WTC11 (cell line): ENCODE measurements around the gene MPST. TPM values are rescaled to one million over a fixed set of nuclear protein-coding genes. Genes with fewer than 3 reads are reported as not detected.

Source experiments
- ATAC-seq: fragments of 200-7000 bp; cut with Tn5 transposase; 2 replicates; pipeline ENCODE4 v1.10.0; 2021; ENCODE audit warnings: mild to moderate bottlenecking, moderate library complexity
- CTCF ChIA-PET: fragments of 300-600 bp; sonication (Branson Sonifier 250); formaldehyde crosslinking; loops from one replicate; lab custom pipeline; 2021; ENCODE audit warnings: antibody characterized with exemption; lab: Charles Lee
- POLR2A ChIA-PET: fragments of 350-600 bp; sonication (Branson Sonifier 250); formaldehyde crosslinking; loops from one replicate; lab custom pipeline; 2021; ENCODE audit warnings: antibody characterized with exemption; lab: Charles Lee
- DNase-seq: peaks from one replicate; pipeline ENCODE4 v3.0.0; 2021; ENCODE audit warnings: low spot score
- H3K27ac Mint-ChIP-seq: 2 replicates; pipeline ENCODE4 v1.8.0; 2021; ENCODE audit warnings: mixed read lengths
- H3K27me3 Mint-ChIP-seq: 2 replicates; pipeline ENCODE4 v1.8.0; 2021; ENCODE audit warnings: low read depth, mild to moderate bottlenecking, moderate library complexity, mixed read lengths
- H3K36me3 Mint-ChIP-seq: 2 replicates; pipeline ENCODE4 v1.8.0; 2021; ENCODE audit warnings: mixed read lengths
- H3K4me1 Mint-ChIP-seq: 2 replicates; pipeline ENCODE4 v1.8.0; 2022; ENCODE audit warnings: mixed read lengths
- H3K4me3 Mint-ChIP-seq: 2 replicates; pipeline ENCODE4 v1.8.0; 2021; ENCODE audit warnings: mild to moderate bottlenecking, moderate library complexity, mixed read lengths
- H3K9me3 Mint-ChIP-seq: 2 replicates; pipeline ENCODE4 v1.8.0; 2021; ENCODE audit warnings: mixed read lengths
- ESRRA ChIP-seq: sonication (generic); formaldehyde crosslinking; IDR thresholded peaks from 2 replicates; pipeline ENCODE4 v1.8.1; 2022; ENCODE audit warnings: mild to moderate bottlenecking, missing genetic modification reagents, borderline replicate concordance
- GRHL2 ChIP-seq: fragments of 250-450 bp; sonication (Bioruptor Pico); IDR thresholded peaks from 2 replicates; pipeline ENCODE4 v1.8.0; 2022; ENCODE audit warnings: mild to moderate bottlenecking, moderate library complexity; ENCODE audit not compliant: insufficient replicate concordance, severe bottlenecking
- IRF1 ChIP-seq: sonication (generic); formaldehyde crosslinking; IDR thresholded peaks from 2 replicates; pipeline ENCODE4 v1.8.0; 2023; ENCODE audit warnings: missing genetic modification reagents
- MAX ChIP-seq: sonication (generic); formaldehyde crosslinking; IDR thresholded peaks from 2 replicates; pipeline ENCODE4 v1.8.0; 2022; ENCODE audit warnings: mild to moderate bottlenecking, missing genetic modification reagents
- MYBL2 ChIP-seq: sonication (generic); formaldehyde crosslinking; IDR thresholded peaks from 2 replicates; pipeline ENCODE4 v1.8.1; 2023; ENCODE audit warnings: mild to moderate bottlenecking, moderate library complexity, missing genetic modification reagents
- NFATC4 ChIP-seq: fragments of 250-450 bp; sonication (Bioruptor Pico); IDR thresholded peaks from 2 replicates; pipeline ENCODE4 v1.9.0; 2021; ENCODE audit warnings: mild to moderate bottlenecking
- NR1H2 ChIP-seq: sonication (generic); formaldehyde crosslinking; IDR thresholded peaks from 2 replicates; pipeline ENCODE4 v1.9.0; 2021; ENCODE audit warnings: mild to moderate bottlenecking, moderate library complexity, missing genetic modification reagents
- SMAD3 ChIP-seq: sonication (generic); formaldehyde crosslinking; IDR thresholded peaks from 2 replicates; pipeline ENCODE4 v1.8.0; 2022; ENCODE audit warnings: missing genetic modification reagents, mild to moderate bottlenecking, borderline replicate concordance
- SOX15 ChIP-seq: fragments of 250-450 bp; sonication (Bioruptor Pico); IDR thresholded peaks from 2 replicates; pipeline ENCODE4 v1.9.0; 2021; ENCODE audit warnings: mild to moderate bottlenecking
- TCF7 ChIP-seq: sonication (generic); formaldehyde crosslinking; IDR thresholded peaks from 2 replicates; pipeline ENCODE4 v1.8.0; 2022; ENCODE audit warnings: mild to moderate bottlenecking, low read depth, missing genetic modification reagents, moderate library complexity
- TEAD1 ChIP-seq: sonication (generic); formaldehyde crosslinking; IDR thresholded peaks from 2 replicates; pipeline ENCODE4 v1.8.0; 2022; ENCODE audit warnings: mild to moderate bottlenecking, missing genetic modification reagents
- ZNF121 ChIP-seq: sonication (generic); formaldehyde crosslinking; IDR thresholded peaks from 2 replicates; pipeline ENCODE4 v1.8.0; 2023; ENCODE audit warnings: missing genetic modification reagents
- ZNF138 ChIP-seq: sonication (generic); formaldehyde crosslinking; conservative IDR thresholded peaks from 2 replicates; pipeline ENCODE4 v1.8.1; 2022; ENCODE audit warnings: mild to moderate bottlenecking, moderate library complexity, missing genetic modification reagents
- ZNF532 ChIP-seq: fragments of 250-450 bp; sonication (Bioruptor Pico); IDR thresholded peaks from 2 replicates; pipeline ENCODE4 v1.9.0; 2021; ENCODE audit warnings: mild to moderate bottlenecking, borderline replicate concordance
- ZNF671 ChIP-seq: fragments of 250-450 bp; sonication (Bioruptor Pico); IDR thresholded peaks from 2 replicates; pipeline ENCODE4 v1.8.0; 2021; ENCODE audit warnings: mild to moderate bottlenecking
- total RNA-seq: library from RNA; stranded (reverse); gene quantifications from 3 replicates; pipeline ENCODE4 v1.2.3, GENCODE V29; 2021
- TF ChIP-seq, protein P1 (sequence below): sonication (generic); formaldehyde crosslinking; IDR thresholded peaks from 2 replicates; pipeline ENCODE4 v1.8.1; 2023; ENCODE audit warnings: mild to moderate bottlenecking, missing genetic modification reagents, moderate library complexity
- TF ChIP-seq, protein P2 (sequence below): sonication (generic); formaldehyde crosslinking; IDR thresholded peaks from 2 replicates; pipeline ENCODE4 v1.8.0; 2023; ENCODE audit warnings: missing genetic modification reagents, mild to moderate bottlenecking, borderline replicate concordance

The MPST gene
- total RNA-seq, 1 experiment from 2014 or later: 86.6 TPM

GRCh38 chr22:37043209-37043827, 23.8 kb downstream of the MPST start:
- ATAC-seq (no peak), DNase-seq (no peak)
- Mint-ChIP-seq H3K36me3 (no peaks in the 10 kb centered on the region), H3K27me3 (peaks cover 9% of the 10 kb centered on the region), H3K4me1 (peaks cover 10% of the 10 kb centered on the region), H3K27ac (no peak overlapping the region), H3K9me3 (no peaks in the 10 kb centered on the region), H3K4me3 (no peak overlapping the region)
- POLR2A ChIA-PET: no interaction called here
- CTCF ChIA-PET: interaction anchor here (0.7 to 2.1 kb wide), 9 partner anchors 11 to 84 kb away, joined by 3 to 8 read pairs (median 6); partner anchors contain the start of gene TST
- no peak for TF ChIP-seq ZNF532 (CRISPR knock-in tag)
- TF ChIP-seq TEAD1: no peak
- TF ChIP-seq NFATC4 (CRISPR knock-in tag): no peak
- no peak for TF ChIP-seq ZNF121 (CRISPR knock-in tag)
- no peak for TF ChIP-seq GRHL2 (CRISPR knock-in tag)
- no peak for TF ChIP-seq MAX
- TF ChIP-seq TCF7: no peak

DNA sequence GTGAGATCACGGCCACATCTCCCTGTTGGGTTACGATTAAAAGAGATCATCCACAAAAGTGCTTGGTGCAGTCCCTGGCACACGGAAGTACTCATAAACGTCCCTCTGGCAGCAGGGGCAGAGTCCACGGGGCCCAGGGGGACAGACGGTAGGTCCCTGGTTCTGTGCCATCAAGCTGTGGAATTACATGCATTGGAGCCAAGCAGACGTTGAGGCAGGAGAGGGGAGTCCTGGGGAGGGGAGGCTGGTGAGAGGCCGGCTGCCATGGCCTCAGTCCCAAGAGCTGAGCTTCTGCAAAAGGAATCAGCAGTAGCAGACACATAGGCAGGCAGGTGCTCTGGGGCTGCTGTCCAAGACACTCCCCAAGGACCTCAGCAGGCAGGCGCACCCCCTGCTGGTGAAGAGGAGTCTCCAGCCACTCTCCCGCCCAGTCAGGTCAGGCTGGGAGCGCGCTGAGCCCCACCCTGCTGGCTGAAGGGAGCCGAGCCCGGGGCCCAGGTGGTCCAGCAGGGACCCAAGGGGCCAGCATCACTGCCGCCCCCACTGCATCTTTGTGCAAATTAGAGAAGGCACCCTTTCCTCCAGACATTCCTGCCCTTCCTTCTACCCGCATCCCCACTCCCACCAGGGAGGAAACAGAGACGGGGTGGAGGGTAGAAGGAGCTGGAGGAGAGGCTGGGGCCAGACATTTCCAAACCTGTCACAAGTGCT, 24.4 kb downstream of the MPST start:
- H3K36me3 Mint-ChIP-seq: no peaks in the 10 kb centered on the region
- ATAC-seq (peak; percentile 77), DNase-seq (peak; percentile 50)
- no peaks in the 10 kb centered on the region for H3K9me3 Mint-ChIP-seq
- ChIA-PET POLR2A (no interaction called here), CTCF (interaction anchor here (0.6 to 3.2 kb wide), 15 partner anchors 11 to 1376 kb away, joined by 3 to 21 read pairs (median 4); partner anchors contain the start of gene TST)
- no peak overlapping the region for H3K4me3 Mint-ChIP-seq
- H3K27ac Mint-ChIP-seq: no peak overlapping the region
- peaks cover 10% of the 10 kb centered on the region for H3K4me1 Mint-ChIP-seq
- TF ChIP-seq SMAD3: no peak
- TF ChIP-seq ZNF138: no peak
- TF ChIP-seq, protein P1, sequence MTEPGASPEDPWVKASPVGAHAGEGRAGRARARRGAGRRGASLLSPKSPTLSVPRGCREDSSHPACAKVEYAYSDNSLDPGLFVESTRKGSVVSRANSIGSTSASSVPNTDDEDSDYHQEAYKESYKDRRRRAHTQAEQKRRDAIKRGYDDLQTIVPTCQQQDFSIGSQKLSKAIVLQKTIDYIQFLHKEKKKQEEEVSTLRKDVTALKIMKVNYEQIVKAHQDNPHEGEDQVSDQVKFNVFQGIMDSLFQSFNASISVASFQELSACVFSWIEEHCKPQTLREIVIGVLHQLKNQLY (CRISPR knock-in tag): no peak
- no peak for TF ChIP-seq ESRRA (CRISPR knock-in tag)
- TF ChIP-seq ZNF671 (CRISPR knock-in tag): no peak
- no peak for TF ChIP-seq SOX15 (CRISPR knock-in tag)
- no peak for TF ChIP-seq IRF1 (CRISPR knock-in tag)
- no peak for TF ChIP-seq MYBL2
- TF ChIP-seq, protein P2, sequence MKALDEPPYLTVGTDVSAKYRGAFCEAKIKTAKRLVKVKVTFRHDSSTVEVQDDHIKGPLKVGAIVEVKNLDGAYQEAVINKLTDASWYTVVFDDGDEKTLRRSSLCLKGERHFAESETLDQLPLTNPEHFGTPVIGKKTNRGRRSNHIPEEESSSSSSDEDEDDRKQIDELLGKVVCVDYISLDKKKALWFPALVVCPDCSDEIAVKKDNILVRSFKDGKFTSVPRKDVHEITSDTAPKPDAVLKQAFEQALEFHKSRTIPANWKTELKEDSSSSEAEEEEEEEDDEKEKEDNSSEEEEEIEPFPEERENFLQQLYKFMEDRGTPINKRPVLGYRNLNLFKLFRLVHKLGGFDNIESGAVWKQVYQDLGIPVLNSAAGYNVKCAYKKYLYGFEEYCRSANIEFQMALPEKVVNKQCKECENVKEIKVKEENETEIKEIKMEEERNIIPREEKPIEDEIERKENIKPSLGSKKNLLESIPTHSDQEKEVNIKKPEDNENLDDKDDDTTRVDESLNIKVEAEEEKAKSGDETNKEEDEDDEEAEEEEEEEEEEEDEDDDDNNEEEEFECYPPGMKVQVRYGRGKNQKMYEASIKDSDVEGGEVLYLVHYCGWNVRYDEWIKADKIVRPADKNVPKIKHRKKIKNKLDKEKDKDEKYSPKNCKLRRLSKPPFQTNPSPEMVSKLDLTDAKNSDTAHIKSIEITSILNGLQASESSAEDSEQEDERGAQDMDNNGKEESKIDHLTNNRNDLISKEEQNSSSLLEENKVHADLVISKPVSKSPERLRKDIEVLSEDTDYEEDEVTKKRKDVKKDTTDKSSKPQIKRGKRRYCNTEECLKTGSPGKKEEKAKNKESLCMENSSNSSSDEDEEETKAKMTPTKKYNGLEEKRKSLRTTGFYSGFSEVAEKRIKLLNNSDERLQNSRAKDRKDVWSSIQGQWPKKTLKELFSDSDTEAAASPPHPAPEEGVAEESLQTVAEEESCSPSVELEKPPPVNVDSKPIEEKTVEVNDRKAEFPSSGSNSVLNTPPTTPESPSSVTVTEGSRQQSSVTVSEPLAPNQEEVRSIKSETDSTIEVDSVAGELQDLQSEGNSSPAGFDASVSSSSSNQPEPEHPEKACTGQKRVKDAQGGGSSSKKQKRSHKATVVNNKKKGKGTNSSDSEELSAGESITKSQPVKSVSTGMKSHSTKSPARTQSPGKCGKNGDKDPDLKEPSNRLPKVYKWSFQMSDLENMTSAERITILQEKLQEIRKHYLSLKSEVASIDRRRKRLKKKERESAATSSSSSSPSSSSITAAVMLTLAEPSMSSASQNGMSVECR (CRISPR knock-in tag): no peak
- TF ChIP-seq NR1H2 (CRISPR knock-in tag): no peak
- TF ChIP-seq, all 79 proteins: peak for 0
- H3K27me3 Mint-ChIP-seq: peaks cover 11% of the 10 kb centered on the region
